ENCODE data around the gene TMEM176A.

The TMEM176A gene

DNA sequence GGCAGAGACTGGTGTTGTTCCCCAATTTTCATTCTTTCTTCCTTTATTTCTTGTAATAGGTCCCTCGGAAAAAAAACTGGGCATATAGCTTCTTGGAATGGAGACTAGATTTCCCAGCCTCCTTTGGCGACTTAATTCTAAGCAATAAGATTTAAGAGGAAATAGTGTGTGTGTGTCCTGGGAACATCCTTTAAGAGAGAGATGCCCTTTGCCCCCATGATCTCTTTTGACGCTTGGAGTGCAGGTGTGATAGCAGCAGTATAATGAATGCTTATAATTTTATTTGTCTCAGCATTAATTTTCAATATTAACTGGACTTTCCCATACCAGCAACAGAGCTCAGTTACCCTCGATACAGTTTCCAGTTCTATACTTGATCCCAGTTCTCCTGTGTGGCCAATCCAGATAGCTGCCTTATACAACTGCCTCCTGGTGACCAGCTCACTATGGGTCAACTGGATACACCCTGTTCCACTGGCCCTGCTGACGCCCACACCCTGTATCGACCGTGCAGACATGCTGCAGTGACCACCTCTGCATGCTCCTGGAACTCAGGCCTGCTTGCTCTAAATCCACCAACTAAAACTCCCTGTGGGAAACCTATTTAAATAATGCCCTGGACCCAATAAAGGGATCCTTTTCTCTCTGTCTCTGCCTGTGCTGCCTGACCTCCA is 13.9 kb downstream of the TMEM176A start:
- in situ Hi-C loops (cut with MboI; ENCODE audit: low pct_unique_long_range_greater_than_20kb, low sequenced_read_pairs, unreplicated experiment) = no loop called here
- DNase-seq (ENCODE audit: low spot score) = no peak
- TF ChIP-seq, protein P1, sequence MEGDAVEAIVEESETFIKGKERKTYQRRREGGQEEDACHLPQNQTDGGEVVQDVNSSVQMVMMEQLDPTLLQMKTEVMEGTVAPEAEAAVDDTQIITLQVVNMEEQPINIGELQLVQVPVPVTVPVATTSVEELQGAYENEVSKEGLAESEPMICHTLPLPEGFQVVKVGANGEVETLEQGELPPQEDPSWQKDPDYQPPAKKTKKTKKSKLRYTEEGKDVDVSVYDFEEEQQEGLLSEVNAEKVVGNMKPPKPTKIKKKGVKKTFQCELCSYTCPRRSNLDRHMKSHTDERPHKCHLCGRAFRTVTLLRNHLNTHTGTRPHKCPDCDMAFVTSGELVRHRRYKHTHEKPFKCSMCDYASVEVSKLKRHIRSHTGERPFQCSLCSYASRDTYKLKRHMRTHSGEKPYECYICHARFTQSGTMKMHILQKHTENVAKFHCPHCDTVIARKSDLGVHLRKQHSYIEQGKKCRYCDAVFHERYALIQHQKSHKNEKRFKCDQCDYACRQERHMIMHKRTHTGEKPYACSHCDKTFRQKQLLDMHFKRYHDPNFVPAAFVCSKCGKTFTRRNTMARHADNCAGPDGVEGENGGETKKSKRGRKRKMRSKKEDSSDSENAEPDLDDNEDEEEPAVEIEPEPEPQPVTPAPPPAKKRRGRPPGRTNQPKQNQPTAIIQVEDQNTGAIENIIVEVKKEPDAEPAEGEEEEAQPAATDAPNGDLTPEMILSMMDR (IDR thresholded peaks at IDR 0.05; ENCODE audit: extremely low read depth, insufficient read depth, missing control alignments) = no peak

DNA sequence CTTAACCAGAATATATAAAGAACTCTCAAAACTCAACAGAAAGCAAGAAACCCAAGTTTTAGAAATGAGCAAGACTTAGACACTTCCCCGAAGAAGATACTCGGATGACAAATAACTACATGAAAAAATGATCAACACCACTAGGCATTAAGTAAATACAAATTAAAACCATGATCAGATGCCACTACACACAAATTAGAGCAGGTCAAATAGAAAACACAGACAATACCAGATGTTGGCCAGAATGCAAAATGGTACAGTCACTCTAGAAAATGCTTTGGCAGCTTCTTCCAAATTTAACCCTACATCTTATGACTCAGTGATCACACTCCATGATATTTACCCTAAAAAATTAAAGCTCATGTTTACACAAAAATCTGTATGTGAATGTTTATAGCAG is 18.4 kb downstream of the TMEM176A start:
- in situ Hi-C loops (cut with MboI; ENCODE audit: low pct_unique_long_range_greater_than_20kb, low sequenced_read_pairs, unreplicated experiment) = no loop called here
- TF ChIP-seq, protein P1 (IDR thresholded peaks at IDR 0.05; ENCODE audit: extremely low read depth, insufficient read depth, missing control alignments) = no peak
- no peak for DNase-seq (ENCODE audit: low spot score)

DNA sequence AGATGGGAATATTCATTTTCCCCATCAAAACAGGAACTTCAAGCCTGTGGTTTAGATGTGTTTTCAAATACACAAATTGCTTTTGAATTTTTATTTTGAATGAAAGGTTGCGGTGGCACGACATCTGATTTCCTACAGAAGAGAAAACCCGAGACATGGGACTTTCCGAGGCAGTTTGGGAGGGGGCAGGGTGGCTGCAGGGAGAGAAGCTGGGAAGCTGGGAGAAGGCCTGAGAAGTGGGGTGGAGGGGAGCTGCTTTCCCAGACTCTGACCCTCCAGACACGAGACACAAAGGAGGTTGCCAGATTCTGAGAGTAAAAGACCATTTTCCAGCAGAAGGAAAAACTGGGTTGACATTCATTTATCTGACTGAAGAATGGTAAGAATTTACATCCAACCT is 19.6 kb downstream of the TMEM176A start:
- TF ChIP-seq, protein P1 (IDR thresholded peaks at IDR 0.05; ENCODE audit: extremely low read depth, insufficient read depth, missing control alignments) = no peak
- DNase-seq (ENCODE audit: low spot score) = no peak
- in situ Hi-C loops (cut with MboI; ENCODE audit: low pct_unique_long_range_greater_than_20kb, low sequenced_read_pairs, unreplicated experiment) = no loop called here

DNA sequence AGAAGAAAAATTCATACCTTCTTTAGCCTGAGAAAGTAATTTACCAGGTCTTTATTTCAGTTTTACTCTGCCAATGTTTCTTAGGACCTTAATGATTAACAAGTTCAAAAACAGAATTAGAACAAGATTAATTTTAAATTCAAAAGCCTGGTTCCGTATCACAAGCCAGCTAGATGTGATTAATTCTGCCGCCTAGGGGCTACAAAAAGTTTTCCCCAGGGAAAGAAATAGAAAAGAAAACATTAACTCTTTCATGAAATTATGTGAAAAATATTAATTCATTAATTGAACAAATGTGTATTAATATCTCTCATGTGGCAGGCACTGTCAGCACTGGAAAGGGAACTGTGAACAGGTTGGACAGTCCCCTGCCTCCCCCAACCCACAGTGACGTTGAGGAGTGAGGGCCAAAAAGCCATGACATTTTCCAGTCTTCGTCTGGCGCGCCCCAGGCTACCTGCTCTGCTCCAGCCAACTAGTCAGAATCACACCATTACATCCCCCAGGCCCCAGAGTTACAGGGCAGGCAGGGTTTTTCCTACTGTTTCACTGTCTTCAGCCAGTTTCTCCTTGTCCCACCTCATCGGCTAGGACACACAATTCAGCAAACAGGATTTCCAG is 20.1 kb downstream of the TMEM176A start:
- in situ Hi-C loops (cut with MboI; ENCODE audit: low pct_unique_long_range_greater_than_20kb, low sequenced_read_pairs, unreplicated experiment) = no loop called here
- TF ChIP-seq, protein P1 (IDR thresholded peaks at IDR 0.05; ENCODE audit: extremely low read depth, insufficient read depth, missing control alignments) = no peak
- no peak for DNase-seq (ENCODE audit: low spot score)

DNA sequence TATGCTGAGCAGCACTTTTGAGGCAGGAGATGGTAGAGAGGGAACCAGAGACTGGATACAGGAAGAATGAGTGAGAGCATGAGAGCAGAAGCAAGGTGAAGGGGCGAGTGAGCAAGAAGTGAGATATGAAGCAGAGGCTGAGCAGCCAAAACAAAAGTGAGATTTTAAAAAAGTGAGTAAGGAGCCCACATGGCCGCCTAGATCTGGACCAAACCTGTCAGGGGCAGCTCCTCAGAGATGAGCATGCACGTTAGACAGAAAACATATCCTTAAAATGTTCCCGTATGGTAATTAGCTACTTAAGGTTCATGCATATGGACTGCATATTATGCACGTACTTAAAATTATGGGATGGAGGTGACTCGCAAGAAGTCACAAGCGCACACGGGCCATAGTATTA is 22.5 kb downstream of the TMEM176A start:
- DNase-seq (ENCODE audit: low spot score) = no peak
- TF ChIP-seq, protein P1 (IDR thresholded peaks at IDR 0.05; ENCODE audit: extremely low read depth, insufficient read depth, missing control alignments) = no peak
- in situ Hi-C loops (cut with MboI; ENCODE audit: low pct_unique_long_range_greater_than_20kb, low sequenced_read_pairs, unreplicated experiment) = no loop called here

DNA sequence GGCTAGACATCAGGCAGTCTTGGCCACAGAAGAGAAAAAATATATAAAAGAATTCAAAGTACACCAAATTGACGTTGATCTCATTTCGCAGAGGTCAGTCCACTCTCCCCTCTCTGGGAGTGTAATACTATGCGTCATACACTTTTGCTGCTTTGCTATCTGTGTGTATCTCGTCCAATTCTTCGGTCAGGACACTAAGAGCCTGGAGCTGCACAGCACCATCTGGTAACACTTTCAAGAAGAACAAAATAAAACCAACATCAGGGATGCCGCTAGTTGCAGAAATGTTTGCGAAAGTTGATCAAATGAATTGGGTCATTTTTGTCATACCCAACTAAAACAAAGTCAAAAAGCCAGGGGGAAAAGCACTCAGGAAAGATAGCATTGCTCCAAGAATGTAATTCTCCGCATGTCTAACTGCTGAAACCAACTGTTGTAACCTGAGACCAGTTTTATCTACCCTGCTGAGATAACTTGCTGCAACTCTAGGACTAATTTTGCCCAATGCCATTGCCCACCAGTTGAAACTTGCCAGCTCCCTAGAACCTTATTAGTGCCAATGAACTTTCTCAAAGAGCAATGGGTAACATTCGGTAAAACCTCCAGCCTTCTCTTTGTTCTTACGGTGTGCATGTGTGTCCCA is 23.0 kb downstream of the TMEM176A start:
- in situ Hi-C loops (cut with MboI; ENCODE audit: low pct_unique_long_range_greater_than_20kb, low sequenced_read_pairs, unreplicated experiment) = no loop called here
- no peak for DNase-seq (ENCODE audit: low spot score)
- TF ChIP-seq, protein P1 (IDR thresholded peaks at IDR 0.05; ENCODE audit: extremely low read depth, insufficient read depth, missing control alignments) = no peak
